ENCODE results near the gene TMEM168.
A peak's percentile ranks its signal among the peaks of the same experiment; 100 is the strongest.
"Not testable (repeated sequence)": the region's sequence is repeated elsewhere in the genome, so short reads cannot be mapped to it uniquely, and the experiment has no call there.

TMEM168 gene

GRCh38 chr7:112789817-112790585 lies at the start of gene TMEM168:
TMEM168 (minus strand) TSS chr7:112790393; CDS start chr7:112784825, 5,568 bp downstream.
- DNase-seq: peak; percentile 83

GRCh38 chr7:112835928-112836327 lies 45.7 kb upstream of the TMEM168 start:
- not testable (repeated sequence) for DNase-seq

GRCh38 chr7:112833082-112833481 lies 42.9 kb upstream of the TMEM168 start:
- no peak for DNase-seq

- DNase-seq: no peak
Measured at GRCh38 chr7:112830769-112831168, 40.6 kb upstream of the TMEM168 start.

- no peak for DNase-seq
Measured at GRCh38 chr7:112828696-112829095, 38.5 kb upstream of the TMEM168 start.

GRCh38 chr7:112821345-112821744 lies 31.2 kb upstream of the TMEM168 start:
- no peak for DNase-seq

- DNase-seq: no peak
Measured at GRCh38 chr7:112819536-112819935, 29.3 kb upstream of the TMEM168 start.

GRCh38 chr7:112806156-112806555 lies 16.0 kb upstream of the TMEM168 start:
- DNase-seq: no peak

GRCh38 chr7:112802406-112802805 lies 12.2 kb upstream of the TMEM168 start:
- no peak for DNase-seq

- DNase-seq: no peak
Measured at GRCh38 chr7:112800486-112800885, 10.3 kb upstream of the TMEM168 start.

- no peak for DNase-seq
Measured at GRCh38 chr7:112799448-112800120, 9.4 kb upstream of the TMEM168 start.

- DNase-seq: no peak
Measured at GRCh38 chr7:112798274-112799159, 8.3 kb upstream of the TMEM168 start.

- not testable (repeated sequence) for DNase-seq
Measured at GRCh38 chr7:112796552-112796951, 6.4 kb upstream of the TMEM168 start.

GRCh38 chr7:112792441-112792840 lies 2.2 kb upstream of the TMEM168 start:
- no peak for DNase-seq

GRCh38 chr7:112791465-112792168 lies 1.4 kb upstream of the TMEM168 start:
- DNase-seq: no peak

- no peak for DNase-seq
Measured at GRCh38 chr7:112790586-112791003, 402 bp upstream of the TMEM168 start.

GRCh38 chr7:112789453-112789816 lies 758 bp downstream of the TMEM168 start:
- no peak for DNase-seq

GRCh38 chr7:112788778-112789343 lies 1.3 kb downstream of the TMEM168 start:
- DNase-seq: no peak

- DNase-seq: no peak
Measured at GRCh38 chr7:112784603-112785002, 5.6 kb downstream of the TMEM168 start.

- no peak for DNase-seq
Measured at GRCh38 chr7:112782498-112782897, 7.7 kb downstream of the TMEM168 start.

- DNase-seq: no peak
Measured at GRCh38 chr7:112781558-112781957, 8.6 kb downstream of the TMEM168 start.

GRCh38 chr7:112781110-112781509 lies 9.1 kb downstream of the TMEM168 start:
- DNase-seq: no peak

Data from activated T-cell treated with anti-CD3 and anti-CD28 coated beads for 4 hours (primary cell).